ENCODE measurements around the gene LIMK1. TPM values are rescaled to one million over a fixed set of nuclear protein-coding genes. Genes with fewer than 3 reads are reported as not detected.

The LIMK1 gene
- total RNA-seq, 1 experiment from 2014 or later = 63.8 TPM

DNA sequence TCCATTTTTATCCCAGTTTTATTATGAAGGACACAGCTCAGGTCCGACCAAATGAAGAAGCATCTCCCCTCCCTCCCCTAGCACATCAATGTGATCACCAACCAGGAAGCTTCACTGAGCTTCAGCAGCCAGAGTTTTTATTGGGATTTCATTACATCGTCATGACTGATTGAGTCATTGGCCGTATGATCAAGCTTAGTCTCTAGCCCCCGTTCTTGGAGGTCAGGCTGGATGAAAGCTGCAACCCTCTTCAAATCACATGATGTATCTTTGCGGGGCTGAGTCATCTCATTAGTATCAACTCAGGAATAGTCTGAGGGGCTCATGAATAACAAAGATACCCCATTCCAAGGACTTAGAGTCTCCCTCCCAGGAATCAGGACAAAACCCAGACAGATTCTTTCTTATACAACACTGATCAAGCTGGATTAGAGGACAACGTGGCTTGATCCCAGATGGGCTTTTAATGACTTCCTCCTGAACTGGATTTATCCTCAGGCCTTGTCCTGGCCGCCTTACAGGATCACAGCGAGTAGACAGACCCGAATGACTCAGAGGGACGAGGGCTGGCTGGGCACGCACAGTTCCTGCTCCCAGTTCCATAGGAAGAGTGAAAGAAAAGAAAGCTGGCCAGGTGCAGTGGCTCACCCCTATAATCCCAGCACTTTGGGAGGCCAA lies 14.5 kb downstream of the LIMK1 start:
- no peaks in the 10 kb centered on the region for H3K9me3 ChIP-seq (ENCODE audit: control insufficient read depth, low read depth, low read length)
- no peak overlapping the region for H4K8ac ChIP-seq (replicated peaks; ENCODE audit: insufficient read length, low read depth, low read length)
- no peak overlapping the region for H3K9ac ChIP-seq (ENCODE audit: extremely low read depth, insufficient read length, low read length)
- H3K23me2 ChIP-seq (ENCODE audit: insufficient read length, low read depth, low read length, poor library complexity, severe bottlenecking) = peaks cover 3% of the 10 kb centered on the region
- no peak overlapping the region for H3K14ac ChIP-seq (ENCODE audit: insufficient read depth, low read length)
- no peak overlapping the region for H3K56ac ChIP-seq (ENCODE audit: insufficient read length, low read depth, low read length)
- Mint-ChIP-seq H3K27ac (peak overlapping the region in 2 of 3 experiments; percentile 28 to 82; a peak in 1 of 7 replicates), H3K9me3 (peaks cover 9 to 12% of the 10 kb centered on the region in 2 experiments), H3K27me3 (ENCODE audit: low read depth) (no peaks in the 10 kb centered on the region), H3K4me3 (no peak overlapping the region; a peak in 1 of 5 replicates), H3K36me3 (ENCODE audit: insufficient read depth in 1 of 3, low read depth in 3 of 3) (peaks cover 35 to 57% (median 45%) of the 10 kb centered on the region in 3 experiments), H3K4me1 (peaks cover 16 to 19% of the 10 kb centered on the region in 2 experiments)
- no peak overlapping the region for H3K4me2 ChIP-seq (ENCODE audit: insufficient read depth, insufficient read length, low read length)
- H3K79me1 ChIP-seq (ENCODE audit: insufficient read depth, low read depth, low read length, poor library complexity, severe bottlenecking) = no peaks in the 10 kb centered on the region
- H4K5ac ChIP-seq (ENCODE audit: insufficient read length, low read depth, low read length) = no peak overlapping the region
- no peak overlapping the region for H3K4ac ChIP-seq (ENCODE audit: low read depth, low read length)
- no peak overlapping the region for H3T11ph ChIP-seq (ENCODE audit: low read length)
- H2BK120ac ChIP-seq (ENCODE audit: low read depth, low read length, poor library complexity, severe bottlenecking) = no peak overlapping the region
- no peaks in the 10 kb centered on the region for H4K20me1 ChIP-seq (ENCODE audit: control insufficient read depth, insufficient read depth, insufficient read length)
- no peaks in the 10 kb centered on the region for H3K79me2 ChIP-seq (ENCODE audit: insufficient read depth, low read length)
- H3K27me3 ChIP-seq (ENCODE audit: insufficient read depth, low read length) = no peaks in the 10 kb centered on the region
- no peak overlapping the region for H3K18ac ChIP-seq (ENCODE audit: insufficient read length, low read depth, low read length)
- no peak overlapping the region for H3K27ac ChIP-seq (ENCODE audit: insufficient read length, low read depth, low read length)
- no peak overlapping the region for H3K23ac ChIP-seq (ENCODE audit: insufficient read length, low read depth, low read length)
- no peak overlapping the region for H2BK5ac ChIP-seq (ENCODE audit: insufficient read length, low read length)
- no peak overlapping the region for H2AFZ ChIP-seq (ENCODE audit: low read length)
- TF ChIP-seq, protein P1, sequence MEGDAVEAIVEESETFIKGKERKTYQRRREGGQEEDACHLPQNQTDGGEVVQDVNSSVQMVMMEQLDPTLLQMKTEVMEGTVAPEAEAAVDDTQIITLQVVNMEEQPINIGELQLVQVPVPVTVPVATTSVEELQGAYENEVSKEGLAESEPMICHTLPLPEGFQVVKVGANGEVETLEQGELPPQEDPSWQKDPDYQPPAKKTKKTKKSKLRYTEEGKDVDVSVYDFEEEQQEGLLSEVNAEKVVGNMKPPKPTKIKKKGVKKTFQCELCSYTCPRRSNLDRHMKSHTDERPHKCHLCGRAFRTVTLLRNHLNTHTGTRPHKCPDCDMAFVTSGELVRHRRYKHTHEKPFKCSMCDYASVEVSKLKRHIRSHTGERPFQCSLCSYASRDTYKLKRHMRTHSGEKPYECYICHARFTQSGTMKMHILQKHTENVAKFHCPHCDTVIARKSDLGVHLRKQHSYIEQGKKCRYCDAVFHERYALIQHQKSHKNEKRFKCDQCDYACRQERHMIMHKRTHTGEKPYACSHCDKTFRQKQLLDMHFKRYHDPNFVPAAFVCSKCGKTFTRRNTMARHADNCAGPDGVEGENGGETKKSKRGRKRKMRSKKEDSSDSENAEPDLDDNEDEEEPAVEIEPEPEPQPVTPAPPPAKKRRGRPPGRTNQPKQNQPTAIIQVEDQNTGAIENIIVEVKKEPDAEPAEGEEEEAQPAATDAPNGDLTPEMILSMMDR (conservative IDR thresholded peaks at IDR 0.05) = no peak
- no peak overlapping the region for H4K91ac ChIP-seq (ENCODE audit: insufficient read length, low read depth, low read length)
- WGBS (ENCODE audit: extremely low coverage, insufficient read length, low lambda C conversion rate) = no CpG with 5 or more reads among the region's 11 CpGs
- peaks cover 3% of the 10 kb centered on the region; the same call in 1 of the 2 replicates for H3K4me1 ChIP-seq (ENCODE audit: insufficient read depth, low read length)
- no peak overlapping the region for H2BK20ac ChIP-seq (ENCODE audit: low read depth, low read length, poor library complexity, severe bottlenecking)
- no peak overlapping the region for H2BK15ac ChIP-seq (ENCODE audit: low read depth, low read length)
- no peak overlapping the region for H2AK5ac ChIP-seq (ENCODE audit: insufficient read length, low read length)
- no peak overlapping the region for H2BK12ac ChIP-seq (ENCODE audit: insufficient read length, low read depth, low read length)
- no peak for DNase-seq
